Measurements from ENCODE around the gene MPV17L. TPM values are rescaled to one million over a fixed set of nuclear protein-coding genes. Genes with fewer than 3 reads are reported as not detected.
"Not testable (repeated sequence)": the region's sequence is repeated elsewhere in the genome, so short reads cannot be mapped to it uniquely, and the experiment has no call there.

MPV17L gene
- total RNA-seq, 6 experiments from 2014 or later, result not detected

DNA sequence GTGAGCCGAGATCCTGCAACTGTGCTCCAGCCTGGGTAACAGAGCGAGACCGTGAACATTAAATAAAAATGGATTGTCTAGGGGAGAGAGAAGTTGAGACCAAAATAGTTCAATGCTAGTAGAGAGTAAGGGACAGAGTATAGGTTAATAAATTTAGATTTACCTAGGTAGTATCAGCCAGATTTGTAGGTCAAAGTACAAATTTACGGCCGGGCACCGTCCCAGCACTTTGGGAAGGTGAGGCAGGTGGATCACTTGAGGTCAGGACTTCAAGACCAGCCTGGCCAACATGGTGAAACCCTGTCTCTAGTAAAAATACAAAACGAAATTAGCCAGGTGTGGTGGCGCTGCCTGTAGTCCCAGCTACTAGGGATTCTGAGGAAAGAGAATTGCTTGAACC lies 26.7 kb downstream of the MPV17L start:
- TF ChIP-seq, protein P1, sequence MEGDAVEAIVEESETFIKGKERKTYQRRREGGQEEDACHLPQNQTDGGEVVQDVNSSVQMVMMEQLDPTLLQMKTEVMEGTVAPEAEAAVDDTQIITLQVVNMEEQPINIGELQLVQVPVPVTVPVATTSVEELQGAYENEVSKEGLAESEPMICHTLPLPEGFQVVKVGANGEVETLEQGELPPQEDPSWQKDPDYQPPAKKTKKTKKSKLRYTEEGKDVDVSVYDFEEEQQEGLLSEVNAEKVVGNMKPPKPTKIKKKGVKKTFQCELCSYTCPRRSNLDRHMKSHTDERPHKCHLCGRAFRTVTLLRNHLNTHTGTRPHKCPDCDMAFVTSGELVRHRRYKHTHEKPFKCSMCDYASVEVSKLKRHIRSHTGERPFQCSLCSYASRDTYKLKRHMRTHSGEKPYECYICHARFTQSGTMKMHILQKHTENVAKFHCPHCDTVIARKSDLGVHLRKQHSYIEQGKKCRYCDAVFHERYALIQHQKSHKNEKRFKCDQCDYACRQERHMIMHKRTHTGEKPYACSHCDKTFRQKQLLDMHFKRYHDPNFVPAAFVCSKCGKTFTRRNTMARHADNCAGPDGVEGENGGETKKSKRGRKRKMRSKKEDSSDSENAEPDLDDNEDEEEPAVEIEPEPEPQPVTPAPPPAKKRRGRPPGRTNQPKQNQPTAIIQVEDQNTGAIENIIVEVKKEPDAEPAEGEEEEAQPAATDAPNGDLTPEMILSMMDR (IDR thresholded peaks at IDR 0.05), result no peak
- H3K9me3 Mint-ChIP-seq, result no peaks in the 10 kb centered on the region
- no peak overlapping the region for H3K4me3 Mint-ChIP-seq
- no peaks in the 10 kb centered on the region for H3K36me3 Mint-ChIP-seq (ENCODE audit: low read depth)
- DNase-seq, result no peak
- peaks cover 4% of the 10 kb centered on the region; the same call in 1 of the 2 replicates for H3K4me1 Mint-ChIP-seq (ENCODE audit: low read depth)
- peaks cover 9% of the 10 kb centered on the region for H3K27me3 Mint-ChIP-seq (ENCODE audit: insufficient read depth)
- H3K27ac Mint-ChIP-seq, result no peak overlapping the region

- Mint-ChIP-seq H3K36me3 (ENCODE audit: low read depth) (no peaks in the 10 kb centered on the region), H3K9me3 (no peaks in the 10 kb centered on the region), H3K4me1 (ENCODE audit: low read depth) (peaks cover 9% of the 10 kb centered on the region), H3K27me3 (ENCODE audit: insufficient read depth) (peaks cover 4% of the 10 kb centered on the region), H3K4me3 (no peak overlapping the region), H3K27ac (no peak overlapping the region)
- TF ChIP-seq, protein P1 (IDR thresholded peaks at IDR 0.05), result no peak
- no peak for DNase-seq
These were observed 30.3 kb downstream of the MPV17L start for GRCh38 chr16:15425861-15426260.

GRCh38 chr16:15426796-15427195 lies 31.2 kb downstream of the MPV17L start:
- Mint-ChIP-seq H3K4me3 (no peak overlapping the region), H3K27ac (no peak overlapping the region), H3K27me3 (ENCODE audit: insufficient read depth) (peaks cover 4% of the 10 kb centered on the region), H3K36me3 (ENCODE audit: low read depth) (no peaks in the 10 kb centered on the region), H3K9me3 (no peaks in the 10 kb centered on the region), H3K4me1 (ENCODE audit: low read depth) (peaks cover 9% of the 10 kb centered on the region)
- DNase-seq, result no peak
- TF ChIP-seq, protein P1 (IDR thresholded peaks at IDR 0.05), result no peak

DNA sequence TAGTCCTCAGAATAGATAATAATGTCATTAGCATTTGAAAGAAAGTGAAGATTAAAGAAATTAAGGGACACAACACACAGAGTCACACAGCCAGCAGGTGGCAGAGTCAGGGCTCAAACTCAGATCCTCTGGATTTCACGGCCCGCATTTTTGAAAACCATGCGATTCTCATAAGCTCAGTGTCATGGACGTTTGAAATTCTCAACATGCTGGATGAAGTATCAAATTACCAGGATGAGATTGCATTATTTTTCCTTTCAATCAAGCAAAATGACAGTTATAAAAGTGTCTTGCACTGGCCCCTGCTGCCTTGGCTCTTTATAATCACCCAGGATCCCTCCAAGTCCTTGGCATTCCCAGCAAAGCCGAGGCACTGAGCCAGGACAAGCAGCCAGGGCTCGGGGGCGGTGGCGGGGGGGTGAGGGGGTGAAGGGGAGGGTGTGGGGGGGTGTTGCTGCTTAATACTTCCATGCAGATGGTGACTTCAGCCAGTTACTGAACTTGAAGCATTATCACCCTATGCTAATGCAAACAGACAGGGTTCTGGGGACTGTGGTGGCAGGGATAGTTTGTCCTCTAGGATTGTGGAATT lies 32.2 kb downstream of the MPV17L start:
- Mint-ChIP-seq H3K36me3 (ENCODE audit: low read depth) (no peaks in the 10 kb centered on the region), H3K4me3 (peak overlapping the region; percentile 75), H3K4me1 (ENCODE audit: low read depth) (peaks cover 9% of the 10 kb centered on the region), H3K27ac (peak overlapping the region; percentile 61), H3K27me3 (ENCODE audit: insufficient read depth) (peaks cover 4% of the 10 kb centered on the region), H3K9me3 (no peaks in the 10 kb centered on the region)
- peak; percentile 71 for DNase-seq
- TF ChIP-seq, protein P1 (IDR thresholded peaks at IDR 0.05), result peak; percentile 86

GRCh38 chr16:15430884-15431283 lies 35.3 kb downstream of the MPV17L start:
- H3K9me3 Mint-ChIP-seq; H3K27ac Mint-ChIP-seq; H3K4me3 Mint-ChIP-seq; H3K27me3 Mint-ChIP-seq (ENCODE audit: insufficient read depth); H3K36me3 Mint-ChIP-seq (ENCODE audit: low read depth); DNase-seq: not testable (repeated sequence)
- H3K4me1 Mint-ChIP-seq (ENCODE audit: low read depth), result peaks cover 23% of the 10 kb centered on the region

DNA sequence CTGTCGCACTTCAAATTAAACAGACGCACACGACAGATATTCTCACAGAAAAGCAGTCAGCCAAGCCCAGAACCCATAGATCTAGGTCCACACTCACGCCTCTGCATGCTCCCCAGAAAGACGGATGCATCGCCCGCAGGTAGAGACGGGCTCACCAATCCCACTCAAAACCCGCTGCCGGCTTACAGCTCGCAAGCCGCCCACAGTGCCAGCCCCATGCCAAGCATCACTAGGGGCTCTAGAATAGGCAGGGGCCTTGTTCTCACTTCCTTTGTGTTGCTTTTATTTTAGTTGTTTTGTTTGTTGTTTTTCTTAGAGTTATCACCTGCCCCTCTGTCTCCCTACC lies 38.5 kb downstream of the MPV17L start:
- no peaks in the 10 kb centered on the region for H3K36me3 Mint-ChIP-seq (ENCODE audit: low read depth)
- no peaks in the 10 kb centered on the region for H3K27me3 Mint-ChIP-seq (ENCODE audit: insufficient read depth)
- peaks cover 28% of the 10 kb centered on the region for H3K4me1 Mint-ChIP-seq (ENCODE audit: low read depth)
- H3K9me3 Mint-ChIP-seq, result no peaks in the 10 kb centered on the region
- no peak for DNase-seq
- peak overlapping the region; percentile 96 for H3K4me3 Mint-ChIP-seq
- TF ChIP-seq, protein P1 (IDR thresholded peaks at IDR 0.05), result no peak
- H3K27ac Mint-ChIP-seq, result peak overlapping the region; percentile 33; the same call in 1 of the 2 replicates
